ENCODE results near the gene GLP1R. TPM values are rescaled to one million over a fixed set of nuclear protein-coding genes. Genes with fewer than 3 reads are reported as not detected.

The GLP1R gene
- total RNA-seq, 2 donors from 2014 or later: 5.7 to 6.9 TPM

- H3K4me1 ChIP-seq: peaks cover 4% of the 10 kb centered on the region
- 78 to 84% methylated on average over 5 to 7 of the region's 7 CpGs for WGBS, 2 donors
- H3K27me3 ChIP-seq: no peaks in the 10 kb centered on the region
- intact Hi-C loops (cut with DNase I): no loop called here
- H3K9me3 ChIP-seq: no peaks in the 10 kb centered on the region
- ATAC-seq: no peak
- no peak overlapping the region for H3K4me3 ChIP-seq
- no peak overlapping the region for H3K27ac ChIP-seq
- no peaks in the 10 kb centered on the region for H3K36me3 ChIP-seq (replicated peaks in 1 of 2; ENCODE audit: insufficient read depth in 1 of 2, low read depth in 2 of 2)
- no peak for TF ChIP-seq POLR2A (IDR thresholded peaks at IDR 0.05)
- TF ChIP-seq, protein P1, sequence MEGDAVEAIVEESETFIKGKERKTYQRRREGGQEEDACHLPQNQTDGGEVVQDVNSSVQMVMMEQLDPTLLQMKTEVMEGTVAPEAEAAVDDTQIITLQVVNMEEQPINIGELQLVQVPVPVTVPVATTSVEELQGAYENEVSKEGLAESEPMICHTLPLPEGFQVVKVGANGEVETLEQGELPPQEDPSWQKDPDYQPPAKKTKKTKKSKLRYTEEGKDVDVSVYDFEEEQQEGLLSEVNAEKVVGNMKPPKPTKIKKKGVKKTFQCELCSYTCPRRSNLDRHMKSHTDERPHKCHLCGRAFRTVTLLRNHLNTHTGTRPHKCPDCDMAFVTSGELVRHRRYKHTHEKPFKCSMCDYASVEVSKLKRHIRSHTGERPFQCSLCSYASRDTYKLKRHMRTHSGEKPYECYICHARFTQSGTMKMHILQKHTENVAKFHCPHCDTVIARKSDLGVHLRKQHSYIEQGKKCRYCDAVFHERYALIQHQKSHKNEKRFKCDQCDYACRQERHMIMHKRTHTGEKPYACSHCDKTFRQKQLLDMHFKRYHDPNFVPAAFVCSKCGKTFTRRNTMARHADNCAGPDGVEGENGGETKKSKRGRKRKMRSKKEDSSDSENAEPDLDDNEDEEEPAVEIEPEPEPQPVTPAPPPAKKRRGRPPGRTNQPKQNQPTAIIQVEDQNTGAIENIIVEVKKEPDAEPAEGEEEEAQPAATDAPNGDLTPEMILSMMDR (IDR thresholded peaks at IDR 0.05): no peak
- no peak for DNase-seq
Measured at GRCh38 chr6:39084506-39084905, 35.9 kb downstream of the GLP1R start.

DNA sequence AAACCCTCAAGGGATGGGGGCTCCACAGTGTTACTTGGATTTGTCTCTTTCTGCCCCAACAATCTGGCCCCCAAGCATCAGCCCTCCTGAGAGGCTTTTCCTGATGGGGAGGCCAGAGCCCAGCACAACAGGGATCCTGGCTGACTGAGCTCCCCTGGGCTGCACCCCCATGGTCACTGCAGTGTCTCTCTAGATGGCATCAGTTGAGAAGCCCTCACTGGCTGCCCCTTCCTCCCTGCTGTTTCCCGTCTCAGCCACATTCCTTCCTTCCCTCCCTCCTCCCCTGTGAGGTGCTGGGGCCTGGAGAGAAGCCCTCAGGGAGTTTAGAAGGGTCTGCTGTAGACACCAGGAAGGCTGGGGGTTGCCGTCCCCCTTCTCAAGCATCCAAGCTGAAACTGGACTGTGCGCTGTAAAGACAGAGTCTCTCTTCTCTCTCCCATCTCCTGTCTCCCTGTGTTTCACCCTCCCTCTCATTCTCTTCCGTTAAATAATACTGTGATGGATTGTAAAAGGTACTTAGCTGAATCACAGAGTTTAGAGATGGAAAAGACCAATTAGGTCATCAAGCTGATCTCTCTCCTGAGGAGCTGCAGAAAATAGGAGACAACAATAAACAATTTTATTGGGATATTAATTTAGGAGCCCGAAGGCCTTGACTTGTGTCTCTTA, 36.7 kb downstream of the GLP1R start:
- Histone ChIP-seq H3K27me3 (no peaks in the 10 kb centered on the region), H3K4me3 (no peak overlapping the region), H3K27ac (no peak overlapping the region), H3K9me3 (no peaks in the 10 kb centered on the region), H3K4me1 (peaks cover 4% of the 10 kb centered on the region), H3K36me3 (replicated peaks in 1 of 2; ENCODE audit: insufficient read depth in 1 of 2, low read depth in 2 of 2) (no peaks in the 10 kb centered on the region)
- WGBS, 2 donors: 84 to 91% methylated on average over 5 of the region's 5 CpGs
- intact Hi-C loops (cut with DNase I): no loop called here
- DNase-seq (no peak), ATAC-seq (no peak)
- TF ChIP-seq POLR2A (IDR thresholded peaks at IDR 0.05): no peak
- TF ChIP-seq, protein P1 (IDR thresholded peaks at IDR 0.05): no peak

GRCh38 chr6:39086294-39086693, 37.7 kb downstream of the GLP1R start:
- intact Hi-C loops (cut with DNase I): no loop called here
- H3K4me1 ChIP-seq: peaks cover 4% of the 10 kb centered on the region
- H3K27me3 ChIP-seq: no peaks in the 10 kb centered on the region
- H3K9me3 ChIP-seq: no peaks in the 10 kb centered on the region
- no peak overlapping the region for H3K27ac ChIP-seq
- H3K4me3 ChIP-seq: no peak overlapping the region
- no peaks in the 10 kb centered on the region for H3K36me3 ChIP-seq (replicated peaks in 1 of 2; ENCODE audit: insufficient read depth in 1 of 2, low read depth in 2 of 2)
- ATAC-seq (no peak), DNase-seq (no peak)
- WGBS, 2 donors: 58 to 83% methylated on average over 7 of the region's 7 CpGs
- TF ChIP-seq, protein P1 (IDR thresholded peaks at IDR 0.05): no peak
- no peak for TF ChIP-seq POLR2A (IDR thresholded peaks at IDR 0.05)

GRCh38 chr6:39086711-39087110, 38.1 kb downstream of the GLP1R start:
- TF ChIP-seq, protein P1 (IDR thresholded peaks at IDR 0.05): no peak
- no peak for TF ChIP-seq POLR2A (IDR thresholded peaks at IDR 0.05)

DNA sequence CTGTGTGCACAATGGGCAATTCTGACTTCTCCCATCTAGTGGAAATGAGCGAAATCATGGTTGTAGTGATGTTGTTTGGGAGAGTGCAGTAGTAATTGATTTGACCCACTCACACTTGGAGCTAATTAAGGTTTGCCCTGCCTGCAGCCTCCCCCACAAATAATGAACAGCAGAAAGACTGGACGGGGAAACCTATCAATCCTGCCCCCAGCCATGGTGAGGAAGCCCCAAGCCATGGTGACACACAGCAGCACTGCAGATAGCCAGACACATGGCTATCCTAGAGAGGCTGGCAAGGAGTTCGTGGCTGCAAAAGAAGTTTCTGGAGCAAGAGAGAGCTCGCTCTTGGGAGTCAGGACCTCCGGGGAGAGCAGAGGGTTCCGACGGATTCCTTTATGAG, 38.6 kb downstream of the GLP1R start:
- no peak for DNase-seq
- no peak for ATAC-seq
- H3K27me3 ChIP-seq: no peaks in the 10 kb centered on the region
- H3K4me3 ChIP-seq: no peak overlapping the region
- intact Hi-C loops (cut with DNase I): no loop called here
- H3K9me3 ChIP-seq: no peaks in the 10 kb centered on the region
- peaks cover 4% of the 10 kb centered on the region for H3K4me1 ChIP-seq
- no peaks in the 10 kb centered on the region for H3K36me3 ChIP-seq (replicated peaks in 1 of 2; ENCODE audit: insufficient read depth in 1 of 2, low read depth in 2 of 2)
- TF ChIP-seq, protein P1 (IDR thresholded peaks at IDR 0.05): no peak
- no peak for TF ChIP-seq POLR2A (IDR thresholded peaks at IDR 0.05)
- WGBS, 2 donors: 74 to 79% methylated on average over 5 to 7 of the region's 7 CpGs
- H3K27ac ChIP-seq: no peak overlapping the region

More at GRCh38 chr6:39086711-39087110, 38.1 kb downstream of the GLP1R start:
- H3K27me3 ChIP-seq: no peaks in the 10 kb centered on the region
- no peak overlapping the region for H3K27ac ChIP-seq
- DNase-seq: no peak
- intact Hi-C loops (cut with DNase I): no loop called here
- no peaks in the 10 kb centered on the region for H3K9me3 ChIP-seq
- no peak overlapping the region for H3K4me3 ChIP-seq
- no peaks in the 10 kb centered on the region for H3K36me3 ChIP-seq (replicated peaks in 1 of 2; ENCODE audit: insufficient read depth in 1 of 2, low read depth in 2 of 2)
- no peak for ATAC-seq
- H3K4me1 ChIP-seq: peaks cover 4% of the 10 kb centered on the region
- WGBS, 2 donors: 79 to 86% methylated on average over 6 of the region's 6 CpGs
